ENCODE data around the gene IER5.
"Not testable (repeated sequence)": the region's sequence is repeated elsewhere in the genome, so short reads cannot be mapped to it uniquely, and the experiment has no call there.

Gene IER5

DNA sequence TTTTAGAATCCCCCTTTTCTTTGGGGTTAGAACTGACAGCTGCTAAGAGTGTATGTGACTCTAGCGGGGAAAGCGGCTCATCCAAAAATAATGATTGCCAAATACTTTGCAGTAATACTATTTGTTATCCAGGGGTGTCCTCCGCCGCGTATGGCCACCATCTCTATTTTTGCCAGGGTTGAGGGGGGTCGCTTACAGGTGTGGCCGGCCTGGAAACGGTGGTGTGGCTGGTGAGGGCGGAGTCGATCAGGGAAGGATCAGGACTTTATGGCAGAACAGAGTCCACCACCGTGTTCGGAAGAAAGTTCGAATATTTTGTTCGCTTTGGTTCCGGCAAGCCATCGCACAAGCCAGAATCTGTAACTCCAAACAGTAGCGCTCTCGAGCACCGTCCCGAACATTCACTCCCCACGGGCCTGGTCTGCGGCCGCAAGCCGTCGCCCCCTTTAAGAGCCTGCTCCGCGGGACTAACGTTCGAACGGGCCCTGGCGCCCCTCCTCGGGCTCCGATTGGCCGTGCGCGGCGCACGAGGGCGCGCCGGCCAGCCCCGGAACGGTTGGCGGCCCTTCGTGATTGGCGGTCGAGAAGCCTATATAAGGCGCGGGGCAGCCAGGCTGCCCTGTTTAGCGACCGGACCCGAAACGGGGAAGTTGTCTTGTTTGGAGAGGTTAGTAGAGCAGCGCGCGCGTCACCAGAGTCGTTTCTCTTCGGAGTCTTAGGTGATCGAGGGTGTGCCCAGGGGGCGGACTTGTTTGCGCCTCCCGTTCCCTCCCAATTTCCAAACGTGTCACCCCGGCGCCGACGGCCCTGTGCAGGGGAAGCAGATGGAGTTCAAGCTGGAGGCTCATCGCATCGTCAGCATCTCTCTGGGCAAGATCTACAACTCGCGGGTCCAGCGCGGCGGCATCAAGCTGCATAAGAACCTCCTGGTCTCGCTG, at the start of gene IER5:
Gene IER5, plus strand, starts transcription at position 622 of the 938 bp plus-strand sequence. Its CDS starts 203 bp downstream, at position 825.
- peak; percentile 96 for DNase-seq

DNA sequence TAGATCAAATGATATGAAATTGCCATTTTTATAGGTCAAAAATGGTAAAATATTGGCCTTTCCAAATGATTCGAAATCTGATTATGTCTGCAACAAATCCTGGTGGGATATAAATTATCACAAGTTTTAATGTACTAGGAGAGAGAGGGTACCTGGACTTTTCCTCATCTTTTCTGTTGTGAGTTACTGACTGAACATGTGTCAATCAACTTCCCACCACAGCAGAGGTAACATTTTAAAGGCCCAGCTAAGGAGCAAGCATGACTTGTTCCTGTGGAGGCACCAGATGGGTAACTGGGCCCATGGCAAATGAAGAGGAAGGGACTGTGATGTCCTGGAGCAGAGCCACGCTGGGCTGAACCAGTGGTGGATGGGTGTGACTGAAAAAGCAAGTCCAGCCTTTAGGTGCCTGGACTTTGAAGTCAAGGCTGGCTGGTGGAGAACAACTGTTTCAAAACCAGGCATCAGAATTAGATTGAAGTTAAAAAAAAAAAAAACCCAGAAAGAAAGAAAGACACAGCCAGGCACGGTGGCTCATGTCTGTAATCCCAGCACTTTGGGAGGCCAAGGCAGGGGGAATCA, 48.1 kb upstream of the IER5 start:
- no peak for DNase-seq

DNA sequence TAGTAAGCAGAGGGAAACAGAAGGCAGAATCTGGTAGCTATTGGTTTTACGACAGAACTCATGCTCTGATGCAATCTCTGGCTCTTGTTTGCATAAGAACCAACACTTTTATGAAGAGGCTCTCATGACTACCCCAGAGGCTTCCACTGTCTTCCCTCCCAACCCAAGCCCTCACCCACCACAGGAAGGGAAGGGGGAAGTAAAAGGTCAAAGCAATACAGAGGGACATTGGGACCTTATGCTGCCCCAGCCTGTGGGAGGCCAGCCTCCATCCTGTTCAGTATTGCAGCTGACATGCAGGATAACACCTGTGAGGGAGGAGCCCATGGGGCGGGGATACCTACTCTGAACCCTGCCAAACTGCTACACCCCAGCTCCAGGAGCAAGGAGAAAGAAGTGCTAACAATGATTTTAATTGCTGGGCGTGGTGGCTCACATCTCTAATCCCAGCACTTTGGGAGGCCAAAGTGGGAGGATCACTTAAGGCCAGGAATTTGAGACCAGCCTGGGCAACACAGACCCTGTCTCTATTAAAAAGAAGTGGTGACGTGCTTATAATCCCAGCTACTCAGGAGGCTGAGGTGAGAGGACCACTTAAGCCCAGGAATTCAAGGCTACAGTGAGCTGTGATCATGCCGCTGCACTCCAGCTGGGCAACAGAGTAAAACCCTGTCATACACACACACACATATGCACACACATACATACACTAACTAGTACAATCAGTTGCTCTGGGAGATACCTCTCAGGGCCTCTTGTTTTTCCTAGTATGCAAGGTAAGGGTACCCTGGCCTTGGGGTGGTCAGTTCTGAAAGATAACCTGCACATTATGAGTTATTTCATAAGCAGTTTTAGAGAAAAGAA, 45.2 kb upstream of the IER5 start:
- DNase-seq: peak; percentile 26

DNA sequence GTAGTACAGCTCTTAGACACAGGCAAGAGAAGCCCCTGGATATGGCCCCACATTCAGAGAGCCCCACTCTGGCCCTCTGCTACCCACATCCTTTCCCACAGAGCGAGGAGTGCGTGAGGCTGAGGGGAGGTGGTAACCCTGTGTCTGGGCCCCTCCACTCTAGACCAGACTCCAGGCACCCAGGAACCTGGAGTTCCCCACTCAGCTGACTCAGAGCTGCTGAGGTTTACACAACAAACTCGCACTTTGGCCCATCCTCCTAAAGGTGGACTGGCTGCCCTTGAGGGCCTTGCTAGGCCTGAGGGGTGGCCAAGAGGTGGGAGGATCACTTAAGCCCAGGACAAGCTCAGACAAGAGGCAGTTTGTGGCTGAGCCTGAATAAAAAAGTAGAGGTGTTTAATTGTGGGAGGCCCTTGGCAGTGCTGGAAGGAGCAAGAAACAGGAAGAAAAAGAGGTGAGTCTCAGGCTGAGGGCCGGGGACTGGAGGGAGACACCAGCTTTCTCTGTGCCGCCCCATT, 44.0 kb upstream of the IER5 start:
- DNase-seq: no peak

DNA sequence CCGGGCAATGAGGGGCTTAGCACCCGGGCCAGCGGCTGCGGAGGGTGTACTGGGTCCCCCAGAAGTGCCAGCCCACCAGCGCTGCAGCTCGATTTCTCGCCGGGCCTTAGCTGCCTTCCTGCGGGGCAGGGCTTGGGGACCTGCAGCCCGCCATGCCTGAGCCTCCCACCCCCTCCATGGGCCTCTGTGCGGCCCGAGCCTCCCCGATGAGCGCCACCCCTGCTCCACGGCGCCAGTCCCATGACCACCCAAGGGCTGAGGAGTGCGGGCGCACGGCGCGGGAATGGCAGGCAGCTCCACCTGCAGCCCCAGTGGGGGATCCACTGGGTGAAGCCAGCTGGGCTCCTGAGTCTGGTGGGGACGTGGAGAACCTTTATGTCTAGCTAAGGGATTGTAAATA, 42.6 kb upstream of the IER5 start:
- DNase-seq: not testable (repeated sequence)

DNA sequence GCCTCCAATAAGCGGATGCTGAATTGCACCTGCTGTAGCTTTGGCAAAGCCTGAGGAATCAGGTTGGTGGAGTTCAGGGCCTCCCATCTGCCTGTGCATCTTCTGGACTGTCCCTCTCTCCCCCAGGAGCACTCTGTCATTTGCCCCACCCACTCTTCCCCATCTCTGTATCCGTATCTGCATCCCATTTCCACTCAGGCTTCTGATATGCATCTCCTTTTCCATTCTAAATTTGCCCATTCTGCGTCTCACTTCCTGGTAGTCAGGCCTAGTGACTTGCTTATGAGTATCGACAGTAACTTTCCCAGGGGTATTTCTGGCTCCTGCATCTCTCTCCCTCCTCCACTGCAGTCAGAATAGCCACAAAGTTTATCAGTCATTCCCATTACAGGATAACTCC, 39.1 kb upstream of the IER5 start:
- DNase-seq: no peak

DNA sequence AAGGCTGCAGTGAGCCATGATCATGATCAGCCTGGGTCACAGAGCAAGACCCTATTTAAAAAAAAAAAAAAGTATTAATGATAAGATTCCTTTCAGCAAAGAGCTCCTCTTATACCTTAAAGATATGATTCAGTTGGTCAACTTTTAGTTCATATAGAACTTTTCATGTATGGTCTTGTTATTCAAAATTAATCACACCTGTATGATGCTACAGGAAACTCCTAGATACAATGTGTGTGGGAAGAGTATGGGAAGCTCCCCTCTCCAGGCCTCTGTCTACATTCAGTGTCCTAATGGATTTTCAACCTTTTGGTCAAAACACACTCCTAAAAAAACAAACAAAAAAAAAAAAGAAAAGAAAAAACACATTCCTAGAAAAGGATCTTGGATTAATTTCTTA, 37.6 kb upstream of the IER5 start:
- no peak for DNase-seq

DNA sequence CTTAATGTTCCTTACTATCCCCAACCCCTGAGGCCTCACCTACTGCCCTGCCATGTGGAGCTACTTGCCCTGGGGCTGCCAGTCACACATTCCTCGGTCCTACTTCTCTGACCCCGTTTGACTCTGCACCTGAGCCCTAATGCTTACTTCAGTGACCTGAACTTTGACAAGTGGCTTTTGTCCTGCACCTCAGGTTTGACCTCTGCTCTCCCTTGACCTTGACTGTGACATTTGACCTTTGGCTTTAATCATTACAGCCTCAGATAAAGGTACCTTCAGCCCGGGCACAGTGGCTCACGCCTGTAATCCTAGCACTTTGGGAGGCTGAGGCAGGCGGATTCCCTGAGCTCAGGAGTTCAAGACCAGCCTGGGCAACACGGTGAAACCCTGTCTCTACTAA, 31.9 kb upstream of the IER5 start:
- DNase-seq: no peak

DNA sequence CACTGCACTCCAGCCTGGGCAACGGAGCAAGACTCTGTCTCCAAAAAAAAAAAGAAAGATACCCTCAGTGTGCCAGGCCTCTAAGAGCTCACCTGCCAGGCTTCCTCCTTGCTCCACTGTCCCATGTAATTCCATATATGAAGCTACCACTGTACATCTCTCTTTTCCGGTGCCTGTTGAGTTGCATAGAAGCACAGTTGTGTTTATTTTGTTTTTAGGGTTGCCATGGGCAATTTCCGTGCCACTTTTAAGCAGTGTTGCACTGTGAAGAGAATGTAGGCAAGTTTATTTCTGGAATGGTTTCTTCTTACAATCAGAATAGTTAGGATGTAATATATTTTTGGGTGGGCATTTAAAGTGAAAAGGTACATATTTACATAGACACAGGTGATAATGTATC, 31.4 kb upstream of the IER5 start:
- DNase-seq: peak; percentile 52

DNA sequence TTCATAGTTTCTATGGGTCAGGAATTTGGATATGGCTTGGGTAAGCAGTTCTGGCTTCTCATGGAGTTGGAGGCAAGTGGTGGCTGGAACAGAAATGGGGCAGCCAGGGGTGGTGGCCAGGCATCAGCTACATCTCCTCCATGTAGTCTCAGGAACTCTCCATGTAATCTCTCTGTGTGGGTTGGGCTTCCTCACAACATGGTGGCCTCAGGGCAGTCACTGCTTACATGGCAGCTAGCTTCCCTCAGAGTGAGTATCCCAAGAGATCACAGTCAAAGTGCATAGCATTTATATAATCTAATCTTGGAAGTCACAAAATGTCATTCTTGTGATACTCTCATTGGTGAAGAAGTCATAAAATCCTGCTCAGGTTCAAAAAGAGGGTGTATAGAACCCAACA, 29.1 kb upstream of the IER5 start:
- no peak for DNase-seq

DNA sequence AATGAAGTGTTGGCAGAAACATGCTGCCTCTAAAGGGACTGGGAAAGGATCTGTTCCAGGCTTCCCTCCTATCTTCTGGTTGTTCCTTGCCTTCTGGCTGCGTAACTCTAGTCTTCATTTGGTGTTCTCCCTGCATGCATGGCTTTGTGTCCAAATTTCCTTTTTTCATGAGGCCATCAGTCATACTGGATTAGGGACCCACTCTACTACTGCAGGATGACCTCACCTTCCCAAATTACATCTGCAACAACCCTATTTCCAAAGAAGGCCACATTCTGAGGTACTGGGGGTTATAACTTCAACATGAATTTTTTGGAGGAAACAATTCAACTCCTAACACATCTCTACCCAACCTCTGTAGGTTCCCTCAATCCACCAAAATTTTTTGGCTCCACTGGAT, 28.4 kb upstream of the IER5 start:
- no peak for DNase-seq

DNA sequence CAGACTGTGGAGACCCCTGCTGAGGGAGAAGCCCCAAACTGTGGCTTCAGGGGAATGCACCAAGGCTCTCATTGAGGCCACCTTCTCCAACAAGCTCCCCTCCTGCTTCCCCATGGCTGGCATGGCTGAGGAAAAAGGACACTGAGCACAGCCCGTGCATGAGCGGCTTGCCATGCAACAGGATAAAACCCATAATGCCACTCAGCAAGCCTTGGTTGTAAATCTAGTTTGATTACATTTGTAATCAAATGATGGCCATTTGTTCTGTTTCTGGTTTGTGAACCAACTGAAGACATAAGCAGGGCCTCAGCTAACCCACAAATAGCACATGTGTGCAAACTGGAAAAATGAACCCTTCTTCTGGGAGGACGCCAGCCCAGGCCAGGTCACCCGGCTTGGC, 27.6 kb upstream of the IER5 start:
- DNase-seq: not testable (repeated sequence)

DNA sequence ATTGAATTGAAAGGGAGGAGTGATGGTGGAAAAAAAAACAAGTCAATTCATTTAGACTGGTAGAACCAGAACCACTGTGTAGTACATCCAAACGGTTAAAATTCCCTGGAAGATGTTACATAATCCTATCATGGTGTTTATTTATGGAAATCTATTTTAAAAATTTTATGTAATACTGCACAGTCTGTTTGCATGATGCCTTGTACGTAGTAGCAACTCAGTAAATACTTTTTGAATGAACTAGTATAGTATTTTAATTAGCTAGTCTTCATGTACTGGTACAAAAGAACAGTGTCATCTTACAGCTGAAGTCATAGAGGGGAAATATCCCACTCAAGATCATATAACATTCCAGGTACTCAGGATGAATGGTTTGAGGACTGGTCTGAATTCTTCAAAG, 27.0 kb upstream of the IER5 start:
- DNase-seq: no peak

DNA sequence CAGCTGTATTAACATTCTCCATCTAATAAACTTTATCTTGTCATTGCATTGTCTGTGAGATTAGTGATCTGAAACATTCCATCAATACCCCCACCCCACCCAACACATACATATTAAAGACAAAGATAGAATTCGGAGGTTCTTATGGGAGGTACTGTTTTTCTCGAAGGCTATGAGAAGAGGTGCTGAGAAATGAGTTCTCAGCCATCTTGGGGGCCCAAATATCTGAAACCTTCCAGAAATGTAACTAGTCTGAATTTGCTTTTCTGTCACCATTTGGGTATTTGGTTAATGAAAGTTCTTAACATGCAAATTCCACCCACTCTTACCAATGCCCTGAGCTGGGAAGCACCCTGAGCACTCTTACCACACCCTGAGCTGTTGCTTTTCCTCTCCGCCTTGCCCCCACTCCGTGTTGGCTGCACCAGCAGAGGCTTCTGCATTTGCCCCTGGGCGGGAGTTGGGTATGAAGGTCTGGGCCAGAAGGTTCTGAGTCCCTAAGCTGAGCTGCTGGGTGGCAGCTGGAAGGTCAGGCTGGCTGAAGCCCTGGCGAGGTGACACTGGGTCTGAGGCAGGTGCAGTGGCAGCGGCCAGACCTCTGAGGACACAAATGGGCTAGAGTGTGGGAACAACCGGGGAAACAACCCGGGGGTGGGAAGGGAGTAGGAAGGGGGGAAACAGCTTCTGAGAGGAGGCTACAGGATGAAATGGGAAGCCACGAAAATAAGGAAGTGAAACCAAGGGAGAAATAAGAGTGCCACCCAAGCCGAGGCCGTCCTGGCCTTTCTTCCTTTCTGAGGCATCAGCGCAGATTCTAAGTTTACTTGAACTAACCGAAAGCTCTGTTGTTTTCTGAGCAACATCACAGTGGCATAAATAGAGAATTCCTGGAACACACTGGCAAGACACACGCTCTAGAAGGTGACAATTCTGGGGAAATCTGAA, 26.3 kb upstream of the IER5 start:
- no peak for DNase-seq

DNA sequence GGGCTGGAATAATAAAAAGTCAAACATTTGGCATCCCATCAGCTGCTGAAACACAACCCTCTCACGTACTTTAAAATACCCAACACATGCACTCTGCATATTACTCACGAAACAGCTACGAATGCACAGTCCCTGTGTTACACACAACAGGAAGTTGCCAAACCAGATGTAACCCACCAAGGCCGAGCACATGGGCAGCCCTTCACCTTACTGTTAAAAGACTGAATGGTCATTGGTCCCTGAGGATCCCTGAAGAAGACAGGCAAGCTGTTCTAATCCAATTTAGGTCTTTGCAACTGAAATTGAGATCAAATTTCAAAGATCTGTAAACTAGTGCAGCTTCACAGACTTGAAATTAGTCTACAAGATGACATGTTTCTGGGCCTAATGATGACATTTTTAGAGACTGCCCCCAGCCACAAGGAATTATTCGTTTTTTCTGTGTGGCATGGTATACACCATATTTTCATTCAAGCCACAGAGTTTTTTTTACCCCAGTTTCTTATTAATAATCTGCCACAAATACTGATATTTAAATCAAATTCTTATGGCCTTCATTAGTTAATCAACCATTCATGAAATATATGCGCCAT, 25.6 kb upstream of the IER5 start:
- no peak for DNase-seq

DNA sequence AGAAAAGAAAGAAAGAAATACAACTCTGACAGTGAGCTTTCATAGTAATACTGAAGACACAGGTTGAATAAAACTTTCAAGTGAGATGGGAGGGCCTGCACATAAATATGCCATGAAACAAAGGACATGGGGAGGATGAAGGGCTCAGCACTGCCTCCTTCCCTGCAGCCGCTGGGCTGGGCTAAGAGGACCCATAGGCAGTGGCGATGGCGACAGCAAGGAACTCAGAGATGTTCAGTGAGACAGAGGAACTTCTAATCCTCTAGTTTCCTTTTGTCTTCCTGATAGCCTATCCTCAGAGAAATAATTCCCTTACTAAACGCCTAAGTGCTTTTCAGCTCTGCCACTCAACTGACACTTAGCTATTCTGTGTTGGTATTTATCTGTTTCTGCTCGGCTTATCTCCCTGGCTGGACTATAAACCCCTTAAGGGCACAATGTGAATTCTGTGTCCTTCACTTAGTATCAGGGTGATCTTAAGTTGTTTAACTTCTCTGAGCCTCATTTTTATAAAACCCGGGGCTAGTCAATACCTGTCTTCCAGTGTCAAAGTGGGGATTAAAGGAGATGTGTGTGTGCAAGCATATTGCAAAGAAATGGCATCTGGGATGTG, 24.4 kb upstream of the IER5 start:
- no peak for DNase-seq

DNA sequence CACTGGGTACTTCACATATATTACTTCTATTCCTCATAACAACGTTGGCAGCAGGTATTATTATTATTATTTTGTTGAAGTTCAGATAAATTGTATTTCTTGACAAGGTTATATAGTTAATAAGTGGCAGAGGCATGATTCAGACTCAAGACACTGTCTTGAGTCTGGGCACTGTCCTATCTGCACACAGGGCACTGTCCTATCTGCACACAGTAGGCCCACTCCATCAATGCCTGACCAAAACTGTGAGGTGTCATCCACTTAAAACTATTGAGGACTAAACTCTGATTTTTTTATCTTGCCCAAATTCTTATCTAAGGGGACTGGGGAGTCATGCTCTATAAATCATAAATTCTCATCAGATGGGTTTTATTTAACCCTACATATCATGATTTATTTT, 23.8 kb upstream of the IER5 start:
- DNase-seq: no peak

DNA sequence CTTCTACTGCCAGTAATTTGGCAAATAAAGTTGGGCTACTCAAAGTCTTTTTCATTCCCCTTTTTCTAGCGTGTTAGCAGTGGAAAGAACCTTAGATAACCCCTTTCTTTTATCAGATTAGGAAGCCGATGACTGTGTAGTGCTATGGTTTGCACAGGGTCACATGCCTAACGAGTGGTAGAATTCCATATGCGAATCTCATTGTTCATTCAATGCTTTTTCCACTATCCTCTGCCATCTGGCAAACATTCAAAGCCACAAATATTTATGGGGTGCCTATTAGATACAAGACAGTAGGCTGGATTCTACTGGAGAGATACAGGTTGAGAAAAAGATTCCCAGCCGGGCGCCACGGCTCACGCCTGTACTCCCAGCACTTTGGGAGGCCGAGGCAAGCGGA, 14.9 kb upstream of the IER5 start:
- no peak for DNase-seq

DNA sequence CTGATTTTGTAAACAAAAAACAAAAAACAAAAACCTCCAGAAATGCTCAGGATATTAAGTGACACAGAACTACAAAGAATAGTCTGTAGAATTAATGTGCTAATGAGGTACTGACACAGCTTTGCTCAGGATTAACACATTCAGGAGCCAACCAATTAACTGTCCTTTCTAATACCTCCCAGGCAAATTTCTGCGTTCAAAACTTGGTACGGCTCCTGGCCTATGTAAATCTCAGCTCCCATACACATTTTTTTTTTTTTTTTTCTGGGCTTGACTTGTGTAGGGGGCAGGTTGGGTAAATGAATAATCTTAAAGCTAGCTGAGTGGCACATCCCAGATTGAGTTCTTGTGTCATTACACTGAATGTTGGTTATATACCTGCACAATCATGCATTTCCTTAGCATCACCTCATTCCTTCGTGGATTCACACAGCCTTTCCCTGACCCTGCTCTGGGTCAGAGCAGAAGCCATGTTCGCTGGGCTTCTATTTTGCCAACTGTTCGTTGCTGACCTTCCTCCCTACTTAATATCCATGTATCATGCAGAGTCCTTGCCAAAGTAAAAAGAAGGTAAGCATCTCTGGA, 12.6 kb upstream of the IER5 start:
- DNase-seq: no peak

DNA sequence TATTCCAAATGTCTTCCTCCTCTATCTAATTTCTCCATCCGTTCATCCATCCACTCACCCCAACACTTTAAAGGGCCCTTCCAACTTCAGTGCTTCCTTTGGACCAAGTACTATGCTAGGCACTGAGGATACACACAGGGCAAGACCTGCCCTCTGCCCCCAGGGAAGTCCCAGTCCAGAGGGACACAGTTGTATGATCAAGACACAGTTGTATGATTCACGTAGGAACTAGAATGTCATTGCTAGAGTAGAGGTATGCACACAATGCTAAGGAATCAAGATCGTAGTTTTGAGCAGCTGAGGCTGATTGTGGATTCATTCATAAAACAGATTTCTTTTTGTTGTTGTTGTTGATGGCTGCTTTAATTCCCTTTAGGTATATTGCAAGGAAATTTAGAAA, 11.6 kb upstream of the IER5 start:
- no peak for DNase-seq
